ENCODE results near the gene FCHSD2.

Gene FCHSD2

GRCh38 chr11:72824811-72825505 is 317.2 kb downstream of the FCHSD2 start:
- Histone ChIP-seq H3K9ac (ENCODE audit: insufficient read length, low read depth) (no peak overlapping the region), H3K4me1 (ENCODE audit: insufficient read depth, insufficient read length) (peaks cover 2% of the 10 kb centered on the region), H3K36me3 (ENCODE audit: insufficient read depth, insufficient read length, low read length) (peaks cover 16% of the 10 kb centered on the region), H3K27me3 (ENCODE audit: insufficient read depth, insufficient read length) (no peaks in the 10 kb centered on the region), H3K9me3 (ENCODE audit: insufficient read depth, low read length) (no peaks in the 10 kb centered on the region), H3K4me3 (ENCODE audit: insufficient read length, low read depth) (no peak overlapping the region)
- no peak for DNase-seq (ENCODE audit: low read depth, low spot score)
- TF ChIP-seq SUZ12 (IDR thresholded peaks at IDR 0.05; ENCODE audit: extremely low read depth, insufficient read depth, insufficient read length) (no peak), YY1 (IDR thresholded peaks at IDR 0.05; ENCODE audit: insufficient read depth, insufficient read length) (no peak)

- H3K9ac ChIP-seq (ENCODE audit: insufficient read length, low read depth): no peak overlapping the region
- H3K9me3 ChIP-seq (ENCODE audit: insufficient read depth, low read length): no peaks in the 10 kb centered on the region
- no peak for DNase-seq (ENCODE audit: low read depth, low spot score)
- H3K36me3 ChIP-seq (ENCODE audit: insufficient read depth, insufficient read length, low read length): peaks cover 13% of the 10 kb centered on the region
- peaks cover 2% of the 10 kb centered on the region for H3K4me1 ChIP-seq (ENCODE audit: insufficient read depth, insufficient read length)
- H3K27me3 ChIP-seq (ENCODE audit: insufficient read depth, insufficient read length): no peaks in the 10 kb centered on the region
- H3K4me3 ChIP-seq (ENCODE audit: insufficient read length, low read depth): no peak overlapping the region
- no peak for TF ChIP-seq ZNF274 (IDR thresholded peaks at IDR 0.05; ENCODE audit: low read depth, low read length)
- no peak for TF ChIP-seq SUZ12 (IDR thresholded peaks at IDR 0.05; ENCODE audit: extremely low read depth, insufficient read depth, insufficient read length)
- no peak for TF ChIP-seq YY1 (IDR thresholded peaks at IDR 0.05; ENCODE audit: insufficient read depth, insufficient read length)
Measured at GRCh38 chr11:72824020-72824419, 318.1 kb downstream of the FCHSD2 start.

GRCh38 chr11:72823105-72823804 is 318.9 kb downstream of the FCHSD2 start:
- no peak overlapping the region for H3K4me3 ChIP-seq (ENCODE audit: insufficient read length, low read depth)
- no peaks in the 10 kb centered on the region for H3K9me3 ChIP-seq (ENCODE audit: insufficient read depth, low read length)
- DNase-seq (ENCODE audit: low read depth, low spot score): no peak
- H3K9ac ChIP-seq (ENCODE audit: insufficient read length, low read depth): no peak overlapping the region
- peaks cover 2% of the 10 kb centered on the region for H3K4me1 ChIP-seq (ENCODE audit: insufficient read depth, insufficient read length)
- TF ChIP-seq YY1 (IDR thresholded peaks at IDR 0.05; ENCODE audit: insufficient read depth, insufficient read length) (no peak), ZNF274 (IDR thresholded peaks at IDR 0.05; ENCODE audit: low read depth, low read length) (no peak), SUZ12 (IDR thresholded peaks at IDR 0.05; ENCODE audit: extremely low read depth, insufficient read depth, insufficient read length) (no peak)
- H3K27me3 ChIP-seq (ENCODE audit: insufficient read depth, insufficient read length): no peaks in the 10 kb centered on the region
- H3K36me3 ChIP-seq (ENCODE audit: insufficient read depth, insufficient read length, low read length): peaks cover 13% of the 10 kb centered on the region

GRCh38 chr11:72821920-72822799 is 320.0 kb downstream of the FCHSD2 start:
- no peak for TF ChIP-seq YY1 (IDR thresholded peaks at IDR 0.05; ENCODE audit: insufficient read depth, insufficient read length)
- no peak for TF ChIP-seq SUZ12 (IDR thresholded peaks at IDR 0.05; ENCODE audit: extremely low read depth, insufficient read depth, insufficient read length)
- TF ChIP-seq ZNF274 (IDR thresholded peaks at IDR 0.05; ENCODE audit: low read depth, low read length): no peak
- Histone ChIP-seq H3K4me1 (ENCODE audit: insufficient read depth, insufficient read length) (peaks cover 2% of the 10 kb centered on the region), H3K4me3 (ENCODE audit: insufficient read length, low read depth) (peak overlapping the region; percentile 53), H3K9ac (ENCODE audit: insufficient read length, low read depth) (peak overlapping the region; percentile 82), H3K36me3 (ENCODE audit: insufficient read depth, insufficient read length, low read length) (peaks cover 20% of the 10 kb centered on the region), H3K27me3 (ENCODE audit: insufficient read depth, insufficient read length) (no peaks in the 10 kb centered on the region), H3K9me3 (ENCODE audit: insufficient read depth, low read length) (no peaks in the 10 kb centered on the region)
- DNase-seq (ENCODE audit: low read depth, low spot score): peak; percentile 85

- DNase-seq (ENCODE audit: low read depth, low spot score): no peak
- H3K27me3 ChIP-seq (ENCODE audit: insufficient read depth, insufficient read length): no peaks in the 10 kb centered on the region
Measured at GRCh38 chr11:72821221-72821919, 320.7 kb downstream of the FCHSD2 start.

GRCh38 chr11:72820439-72821139 is 321.5 kb downstream of the FCHSD2 start:
- Histone ChIP-seq H3K27me3 (ENCODE audit: insufficient read depth, insufficient read length) (no peaks in the 10 kb centered on the region), H3K9ac (ENCODE audit: insufficient read length, low read depth) (no peak overlapping the region), H3K4me3 (ENCODE audit: insufficient read length, low read depth) (no peak overlapping the region), H3K4me1 (ENCODE audit: insufficient read depth, insufficient read length) (peaks cover 3% of the 10 kb centered on the region), H3K36me3 (ENCODE audit: insufficient read depth, insufficient read length, low read length) (peaks cover 20% of the 10 kb centered on the region), H3K9me3 (ENCODE audit: insufficient read depth, low read length) (no peaks in the 10 kb centered on the region)
- TF ChIP-seq ZNF274 (IDR thresholded peaks at IDR 0.05; ENCODE audit: low read depth, low read length): no peak
- TF ChIP-seq SUZ12 (IDR thresholded peaks at IDR 0.05; ENCODE audit: extremely low read depth, insufficient read depth, insufficient read length): no peak
- TF ChIP-seq YY1 (IDR thresholded peaks at IDR 0.05; ENCODE audit: insufficient read depth, insufficient read length): no peak
- no peak for DNase-seq (ENCODE audit: low read depth, low spot score)

More at GRCh38 chr11:72821221-72821919, 320.7 kb downstream of the FCHSD2 start:
- H3K36me3 ChIP-seq (ENCODE audit: insufficient read depth, insufficient read length, low read length): peaks cover 20% of the 10 kb centered on the region
- no peaks in the 10 kb centered on the region for H3K9me3 ChIP-seq (ENCODE audit: insufficient read depth, low read length)
- H3K9ac ChIP-seq (ENCODE audit: insufficient read length, low read depth): peak overlapping the region; percentile 82
- peaks cover 3% of the 10 kb centered on the region for H3K4me1 ChIP-seq (ENCODE audit: insufficient read depth, insufficient read length)
- no peak for TF ChIP-seq ZNF274 (IDR thresholded peaks at IDR 0.05; ENCODE audit: low read depth, low read length)
- no peak for TF ChIP-seq YY1 (IDR thresholded peaks at IDR 0.05; ENCODE audit: insufficient read depth, insufficient read length)
- no peak for TF ChIP-seq SUZ12 (IDR thresholded peaks at IDR 0.05; ENCODE audit: extremely low read depth, insufficient read depth, insufficient read length)
- peak overlapping the region; percentile 42 for H3K4me3 ChIP-seq (ENCODE audit: insufficient read length, low read depth)

All from NT2/D1 (cell line).